Cardiac muscle cell (in vitro differentiated cells and primary cell): ENCODE measurements around the gene MEGF6. TPM values are rescaled to one million over a fixed set of nuclear protein-coding genes. Genes with fewer than 3 reads are reported as not detected.

Source experiments
- DNase-seq, 2 donors: peaks; one replicate each; pipeline versions ENCODE4 v3.0.0 to v3.0.0-alpha.2; 2010 to 2017; ENCODE audit warnings: low read depth in 1 of 2, low spot score in 1 of 2
- H3K27ac ChIP-seq: fragments of 200-600 bp; sonication (generic); 2 replicates; pipeline ENCODE4 v1.5.1; 2016
- H3K27me3 ChIP-seq: fragments of 200-600 bp; sonication (generic); 2 replicates; pipeline ENCODE4 v1.6.0; 2016; ENCODE audit warnings: control low read depth
- H3K36me3 ChIP-seq: fragments of 200-600 bp; sonication (generic); 2 replicates; pipeline ENCODE4 v1.5.1; 2016; ENCODE audit warnings: control low read depth
- H3K4me1 ChIP-seq: fragments of 200-600 bp; sonication (generic); 2 replicates; pipeline ENCODE4 v1.8.1; 2017; ENCODE audit warnings: low read depth, mild to moderate bottlenecking, mixed run types
- H3K4me3 ChIP-seq: fragments of 200-600 bp; sonication (generic); 2 replicates; pipeline ENCODE4 v1.5.1; 2016; ENCODE audit warnings: mild to moderate bottlenecking
- H3K9me3 ChIP-seq: fragments of 200-600 bp; sonication (generic); 2 replicates; pipeline ENCODE4 v1.5.1; 2017; ENCODE audit warnings: low read depth, mild to moderate bottlenecking, control low read depth
- CTCF ChIP-seq: IDR thresholded peaks from 2 replicates; pipeline ENCODE4 v1.5.1; 2012; ENCODE audit warnings: low read depth, mild to moderate bottlenecking, low read length
- polyA plus RNA-seq: library from polyadenylated mRNA; unstranded; fragments of >200 nt; fragmentation: Nextera tagmentation; extraction: Ambion mirVana; gene quantifications from 2 replicates; pipeline ENCODE4 v1.2.1, GENCODE V29; 2016
- total RNA-seq: library from RNA; depleted of rRNA; stranded (reverse); fragments of >200 nt; gene quantifications from 2 replicates; pipeline ENCODE4 v1.2.3, GENCODE V29; 2016

MEGF6 gene
- total and polyA plus RNA-seq, 2 experiments from 2014 or later, result 11.1 to 31.7 TPM

GRCh38 chr1:3515774-3516480 lies 95.4 kb downstream of the MEGF6 start:
- no peaks in the 10 kb centered on the region for H3K9me3 ChIP-seq
- H3K36me3 ChIP-seq, result no peaks in the 10 kb centered on the region
- no peaks in the 10 kb centered on the region for H3K4me1 ChIP-seq
- H3K4me3 ChIP-seq, result no peak overlapping the region
- H3K27me3 ChIP-seq, result no peaks in the 10 kb centered on the region
- no peak overlapping the region for H3K27ac ChIP-seq
- DNase-seq, result no peak
- TF ChIP-seq CTCF, result no peak

GRCh38 chr1:3515272-3515671 lies 96.0 kb downstream of the MEGF6 start:
- Histone ChIP-seq H3K27ac (no peak overlapping the region), H3K4me1 (no peaks in the 10 kb centered on the region), H3K4me3 (no peak overlapping the region), H3K9me3 (no peaks in the 10 kb centered on the region), H3K36me3 (no peaks in the 10 kb centered on the region), H3K27me3 (no peaks in the 10 kb centered on the region)
- TF ChIP-seq CTCF, result no peak
- DNase-seq, result no peak

- Histone ChIP-seq H3K4me3 (no peak overlapping the region), H3K36me3 (no peaks in the 10 kb centered on the region), H3K27ac (no peak overlapping the region), H3K9me3 (no peaks in the 10 kb centered on the region), H3K27me3 (no peaks in the 10 kb centered on the region), H3K4me1 (no peaks in the 10 kb centered on the region)
- TF ChIP-seq CTCF, result no peak
- no peak for DNase-seq
Measured at GRCh38 chr1:3514404-3514803, 96.9 kb downstream of the MEGF6 start.

- no peak for TF ChIP-seq CTCF
- Histone ChIP-seq H3K4me1 (no peaks in the 10 kb centered on the region), H3K27me3 (no peaks in the 10 kb centered on the region)
Measured at GRCh38 chr1:3511856-3512255, 99.5 kb downstream of the MEGF6 start.

GRCh38 chr1:3511306-3511705 lies 100.0 kb downstream of the MEGF6 start:
- Histone ChIP-seq H3K9me3 (no peaks in the 10 kb centered on the region), H3K27ac (no peak overlapping the region), H3K4me3 (no peak overlapping the region), H3K27me3 (no peaks in the 10 kb centered on the region), H3K4me1 (no peaks in the 10 kb centered on the region), H3K36me3 (no peaks in the 10 kb centered on the region)
- no peak for DNase-seq
- TF ChIP-seq CTCF, result no peak

More at GRCh38 chr1:3511856-3512255, 99.5 kb downstream of the MEGF6 start:
- H3K4me3 ChIP-seq, result no peak overlapping the region
- H3K27ac ChIP-seq, result no peak overlapping the region
- no peak for DNase-seq
- H3K9me3 ChIP-seq, result no peaks in the 10 kb centered on the region
- no peaks in the 10 kb centered on the region for H3K36me3 ChIP-seq
